GM23338 (cell line): ENCODE measurements around the gene GRK5.

Source experiments
- CREB1 ChIP-seq: fragments of 250-450 bp; sonication (Bioruptor Pico); IDR thresholded peaks from 2 replicates; pipeline ENCODE4 v1.5.0; 2020; ENCODE audit warnings: low read depth, mild to moderate bottlenecking, moderate library complexity
- EZH2 ChIP-seq: fragments of 200-600 bp; sonication (generic); IDR thresholded peaks from one replicate; pipeline ENCODE4 v1.8.0; 2017; ENCODE audit warnings: antibody characterized with exemption, mild to moderate bottlenecking, low read depth; ENCODE audit not compliant: unreplicated experiment
- EZH2phosphoT487 ChIP-seq: fragments of 200-600 bp; sonication (generic); IDR thresholded peaks from one replicate; pipeline ENCODE4 v1.8.1; 2018; ENCODE audit warnings: antibody characterized with exemption; ENCODE audit not compliant: unreplicated experiment
- JUNB ChIP-seq: IDR thresholded peaks from one replicate; pipeline ENCODE4 v1.6.1; 2016; ENCODE audit warnings: antibody characterized with exemption; ENCODE audit not compliant: unreplicated experiment
- NANOG ChIP-seq: IDR thresholded peaks from 2 replicates; pipeline ENCODE4 v1.6.1; 2016; ENCODE audit warnings: antibody characterized with exemption, borderline replicate concordance
- POLR2AphosphoS5 ChIP-seq: IDR thresholded peaks from 2 replicates; pipeline ENCODE4 v1.6.1; 2016; ENCODE audit warnings: antibody characterized with exemption, low read depth
- STAT1 ChIP-seq: IDR thresholded peaks from one replicate; pipeline ENCODE4 v1.6.1; 2016; ENCODE audit warnings: antibody characterized with exemption; ENCODE audit not compliant: unreplicated experiment
- ZNF331 ChIP-seq: fragments of 250-450 bp; sonication (Bioruptor Pico); IDR thresholded peaks from 2 replicates; pipeline ENCODE4 v1.5.0; 2020; ENCODE audit warnings: low read depth, mild to moderate bottlenecking, moderate library complexity
- TF ChIP-seq, protein P1 (sequence below): IDR thresholded peaks from one replicate; pipeline ENCODE4 v1.6.1; 2018; ENCODE audit warnings: antibody characterized with exemption; ENCODE audit not compliant: unreplicated experiment
- TF ChIP-seq, protein P2 (sequence below), 2 experiments: fragments of 200-600 bp in 1 of 2; sonication (generic) in 1 of 2; conservative IDR thresholded peaks; 2 replicates each; pipeline versions ENCODE4 v1.5.1 to v1.6.1; 2016 to 2017; ENCODE audit warnings: antibody characterized with exemption in 2 of 2, low read depth in 2 of 2, mild to moderate bottlenecking in 2 of 2, moderate library complexity in 1 of 2
- TF ChIP-seq, protein P3 (sequence below): IDR thresholded peaks from 2 replicates; pipeline ENCODE4 v1.6.1; 2016; ENCODE audit warnings: antibody characterized with exemption

DNA sequence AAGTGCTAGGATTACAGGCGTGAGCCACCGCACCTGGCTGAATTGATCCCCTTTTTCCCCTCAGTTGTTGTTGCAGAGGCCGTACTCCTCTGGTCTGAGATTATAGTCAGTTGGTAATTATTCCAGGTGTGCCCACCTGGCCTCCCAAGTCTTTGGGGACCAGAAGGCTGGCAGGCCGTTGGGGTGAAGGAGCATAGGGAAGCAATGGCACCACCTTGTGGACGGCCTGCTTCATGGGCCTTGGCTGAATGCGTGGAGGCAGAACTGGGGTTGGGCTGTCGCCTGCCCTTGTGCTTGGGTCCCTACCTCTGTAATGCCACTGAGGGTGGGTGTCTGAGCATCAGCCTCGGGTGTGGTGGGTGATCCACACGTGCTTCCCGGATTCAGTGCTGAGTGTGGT, 209.5 kb downstream of the GRK5 start:
- TF ChIP-seq, protein P1, sequence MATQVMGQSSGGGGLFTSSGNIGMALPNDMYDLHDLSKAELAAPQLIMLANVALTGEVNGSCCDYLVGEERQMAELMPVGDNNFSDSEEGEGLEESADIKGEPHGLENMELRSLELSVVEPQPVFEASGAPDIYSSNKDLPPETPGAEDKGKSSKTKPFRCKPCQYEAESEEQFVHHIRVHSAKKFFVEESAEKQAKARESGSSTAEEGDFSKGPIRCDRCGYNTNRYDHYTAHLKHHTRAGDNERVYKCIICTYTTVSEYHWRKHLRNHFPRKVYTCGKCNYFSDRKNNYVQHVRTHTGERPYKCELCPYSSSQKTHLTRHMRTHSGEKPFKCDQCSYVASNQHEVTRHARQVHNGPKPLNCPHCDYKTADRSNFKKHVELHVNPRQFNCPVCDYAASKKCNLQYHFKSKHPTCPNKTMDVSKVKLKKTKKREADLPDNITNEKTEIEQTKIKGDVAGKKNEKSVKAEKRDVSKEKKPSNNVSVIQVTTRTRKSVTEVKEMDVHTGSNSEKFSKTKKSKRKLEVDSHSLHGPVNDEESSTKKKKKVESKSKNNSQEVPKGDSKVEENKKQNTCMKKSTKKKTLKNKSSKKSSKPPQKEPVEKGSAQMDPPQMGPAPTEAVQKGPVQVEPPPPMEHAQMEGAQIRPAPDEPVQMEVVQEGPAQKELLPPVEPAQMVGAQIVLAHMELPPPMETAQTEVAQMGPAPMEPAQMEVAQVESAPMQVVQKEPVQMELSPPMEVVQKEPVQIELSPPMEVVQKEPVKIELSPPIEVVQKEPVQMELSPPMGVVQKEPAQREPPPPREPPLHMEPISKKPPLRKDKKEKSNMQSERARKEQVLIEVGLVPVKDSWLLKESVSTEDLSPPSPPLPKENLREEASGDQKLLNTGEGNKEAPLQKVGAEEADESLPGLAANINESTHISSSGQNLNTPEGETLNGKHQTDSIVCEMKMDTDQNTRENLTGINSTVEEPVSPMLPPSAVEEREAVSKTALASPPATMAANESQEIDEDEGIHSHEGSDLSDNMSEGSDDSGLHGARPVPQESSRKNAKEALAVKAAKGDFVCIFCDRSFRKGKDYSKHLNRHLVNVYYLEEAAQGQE = no peak
- TF ChIP-seq, protein P2, sequence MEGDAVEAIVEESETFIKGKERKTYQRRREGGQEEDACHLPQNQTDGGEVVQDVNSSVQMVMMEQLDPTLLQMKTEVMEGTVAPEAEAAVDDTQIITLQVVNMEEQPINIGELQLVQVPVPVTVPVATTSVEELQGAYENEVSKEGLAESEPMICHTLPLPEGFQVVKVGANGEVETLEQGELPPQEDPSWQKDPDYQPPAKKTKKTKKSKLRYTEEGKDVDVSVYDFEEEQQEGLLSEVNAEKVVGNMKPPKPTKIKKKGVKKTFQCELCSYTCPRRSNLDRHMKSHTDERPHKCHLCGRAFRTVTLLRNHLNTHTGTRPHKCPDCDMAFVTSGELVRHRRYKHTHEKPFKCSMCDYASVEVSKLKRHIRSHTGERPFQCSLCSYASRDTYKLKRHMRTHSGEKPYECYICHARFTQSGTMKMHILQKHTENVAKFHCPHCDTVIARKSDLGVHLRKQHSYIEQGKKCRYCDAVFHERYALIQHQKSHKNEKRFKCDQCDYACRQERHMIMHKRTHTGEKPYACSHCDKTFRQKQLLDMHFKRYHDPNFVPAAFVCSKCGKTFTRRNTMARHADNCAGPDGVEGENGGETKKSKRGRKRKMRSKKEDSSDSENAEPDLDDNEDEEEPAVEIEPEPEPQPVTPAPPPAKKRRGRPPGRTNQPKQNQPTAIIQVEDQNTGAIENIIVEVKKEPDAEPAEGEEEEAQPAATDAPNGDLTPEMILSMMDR (conservative IDR thresholded peaks at IDR 0.05; ENCODE audit: low read depth in 2 of 2) = peak; percentile 73 to 99
- TF ChIP-seq CREB1 (CRISPR knock-in tag) (no peak), EZH2 (no peak), POLR2AphosphoS5 (no peak), STAT1 (no peak), JUNB (no peak), EZH2phosphoT487 (no peak), ZNF331 (CRISPR knock-in tag) (no peak), NANOG (no peak)
- TF ChIP-seq, protein P3, sequence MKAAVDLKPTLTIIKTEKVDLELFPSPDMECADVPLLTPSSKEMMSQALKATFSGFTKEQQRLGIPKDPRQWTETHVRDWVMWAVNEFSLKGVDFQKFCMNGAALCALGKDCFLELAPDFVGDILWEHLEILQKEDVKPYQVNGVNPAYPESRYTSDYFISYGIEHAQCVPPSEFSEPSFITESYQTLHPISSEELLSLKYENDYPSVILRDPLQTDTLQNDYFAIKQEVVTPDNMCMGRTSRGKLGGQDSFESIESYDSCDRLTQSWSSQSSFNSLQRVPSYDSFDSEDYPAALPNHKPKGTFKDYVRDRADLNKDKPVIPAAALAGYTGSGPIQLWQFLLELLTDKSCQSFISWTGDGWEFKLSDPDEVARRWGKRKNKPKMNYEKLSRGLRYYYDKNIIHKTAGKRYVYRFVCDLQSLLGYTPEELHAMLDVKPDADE = no peak
